H1 (cell line): ENCODE results near the gene USP30. TPM values are rescaled to one million over a fixed set of nuclear protein-coding genes. Genes with fewer than 3 reads are reported as not detected.
A peak's percentile ranks its signal among the peaks of the same experiment; 100 is the strongest.

Experiments
- CTCF ChIA-PET: fragments of 300-600 bp; sonication (Branson Sonifier 250); formaldehyde crosslinking; loops from one replicate; lab custom pipeline; 2021; ENCODE audit not compliant: partially characterized antibody; lab: Charles Lee
- POLR2A ChIA-PET: fragments of 300-600 bp; sonication (Branson Sonifier 250); formaldehyde crosslinking; loops from one replicate; lab custom pipeline; 2021; ENCODE audit warnings: inconsistent platforms; ENCODE audit not compliant: partially characterized antibody; lab: Charles Lee
- DNase-seq, 2 experiments: peaks; one replicate each; pipeline versions ENCODE4 v3.0.0 to v3.0.0-alpha.2; 2010 to 2022; ENCODE audit warnings: low spot score in 2 of 2, low read depth in 1 of 2, mixed read lengths in 1 of 2
- FAIRE-seq: peaks from 2 replicates; lab custom pipeline; 2011; peaks lifted over from hg19 to GRCh38; lab: Jason Lieb, UNC
- H2AFZ ChIP-seq: 2 replicates; pipeline ENCODE4 v1.8.1; 2012; ENCODE audit warnings: low read length, inconsistent platforms
- H2AK5ac ChIP-seq: 2 replicates; pipeline ENCODE4 v1.6.1; 2013; ENCODE audit warnings: low read depth, low read length
- H2BK120ac ChIP-seq: replicated peaks from 2 replicates; pipeline ENCODE3; 2013; ENCODE audit warnings: low read depth, low read length, inconsistent platforms
- H2BK12ac ChIP-seq: 2 replicates; pipeline ENCODE4 v1.6.1; 2013; ENCODE audit warnings: low read depth, low read length
- H2BK15ac ChIP-seq: 2 replicates; pipeline ENCODE4 v1.6.1; 2013; ENCODE audit warnings: low read length
- H2BK20ac ChIP-seq: 2 replicates; pipeline ENCODE4 v1.6.1; 2013; ENCODE audit warnings: low read length
- H2BK5ac ChIP-seq: 2 replicates; pipeline ENCODE4 v1.6.1; 2013; ENCODE audit warnings: low read depth, low read length
- H3K14ac ChIP-seq: 2 replicates; pipeline ENCODE4 v1.6.1; 2013; ENCODE audit warnings: inconsistent platforms; ENCODE audit not compliant: insufficient read length
- H3K18ac ChIP-seq: 2 replicates; pipeline ENCODE4 v1.6.1; 2013; ENCODE audit warnings: low read length; ENCODE audit errors: extremely low read depth
- H3K23ac ChIP-seq: 2 replicates; pipeline ENCODE4 v1.6.1; 2013; ENCODE audit warnings: inconsistent platforms; ENCODE audit not compliant: insufficient read length
- H3K23me2 ChIP-seq: 2 replicates; pipeline ENCODE4 v1.6.1; 2013; ENCODE audit warnings: low read depth, low read length
- H3K27ac ChIP-seq: 2 replicates; pipeline ENCODE4 v1.6.1; 2011; ENCODE audit warnings: low read depth, low read length, inconsistent platforms
- H3K27me3 ChIP-seq, 4 experiments: replicated peaks in 1 of 4; 1 replicate in 1 of 4; 2 replicates in 3 of 4; pipeline versions ENCODE4 v1.6.1 to v1.8.1; 2011 to 2013; ENCODE audit warnings: low read length in 3 of 4, mild to moderate bottlenecking in 3 of 4, inconsistent platforms in 2 of 4, mixed read lengths in 2 of 4, moderate library complexity in 1 of 4; ENCODE audit not compliant: control insufficient read depth in 3 of 4, insufficient read depth in 3 of 4; ENCODE audit errors: extremely low read depth in 1 of 4
- H3K36me3 ChIP-seq, 4 experiments: 2 replicates each; pipeline versions ENCODE4 v1.6.1 to v1.8.1; 2011 to 2013; ENCODE audit warnings: mild to moderate bottlenecking in 4 of 4, low read length in 3 of 4, moderate library complexity in 2 of 4, control low read depth in 1 of 4, inconsistent platforms in 1 of 4; ENCODE audit not compliant: insufficient read depth in 4 of 4, control insufficient read depth in 2 of 4
- H3K4ac ChIP-seq: replicated peaks from 2 replicates; pipeline ENCODE3; 2013; ENCODE audit warnings: low read length, low read depth, mixed read lengths, inconsistent platforms; ENCODE audit not compliant: insufficient read length
- H3K4me1 ChIP-seq, 4 experiments: replicated peaks in 1 of 4; 1 replicate in 1 of 4; 2 replicates in 3 of 4; pipeline versions ENCODE4 v1.6.1 to v1.8.1; 2011 to 2013; ENCODE audit warnings: low read length in 3 of 4, inconsistent platforms in 2 of 4, mixed read lengths in 1 of 4; ENCODE audit not compliant: insufficient read depth in 4 of 4, control insufficient read depth in 3 of 4
- H3K4me2 ChIP-seq, 2 experiments: 2 replicates each; pipeline versions ENCODE4 v1.6.1 to v1.8.1; 2011 to 2013; ENCODE audit warnings: low read depth in 2 of 2, low read length in 2 of 2, control low read depth in 1 of 2, inconsistent platforms in 1 of 2, mild to moderate bottlenecking in 1 of 2; ENCODE audit not compliant: insufficient read depth in 1 of 2
- H3K4me3 ChIP-seq, 4 experiments: fragments of 200-600, 300-600 bp in 1 of 4; sonication (generic), shearing (Covaris generic), sonication (Bioruptor Twin) in 1 of 4; 2 replicates each; pipeline versions ENCODE4 v1.5.1 to v1.8.1; 2011 to 2016; ENCODE audit warnings: low read length in 4 of 4, low read depth in 3 of 4, control low read depth in 2 of 4, inconsistent platforms in 2 of 4, mild to moderate bottlenecking in 2 of 4, mixed read lengths in 1 of 4, moderate library complexity in 1 of 4; ENCODE audit not compliant: insufficient read depth in 2 of 4; ENCODE audit errors: extremely low read depth in 1 of 4
- H3K56ac ChIP-seq: replicated peaks from 2 replicates; pipeline ENCODE3; 2013; ENCODE audit warnings: low read depth, mild to moderate bottlenecking, mixed read lengths, low read length, inconsistent platforms; ENCODE audit not compliant: insufficient read length
- H3K79me1 ChIP-seq: 2 replicates; pipeline ENCODE4 v1.6.1; 2013; ENCODE audit warnings: low read depth, low read length, control low read depth
- H3K79me2 ChIP-seq, 2 experiments: 2 replicates each; pipeline versions ENCODE4 v1.6.1 to v1.8.1; 2012 to 2013; ENCODE audit warnings: low read length in 2 of 2, mild to moderate bottlenecking in 2 of 2, inconsistent platforms in 1 of 2; ENCODE audit not compliant: insufficient read depth in 2 of 2, control insufficient read depth in 1 of 2
- H3K9ac ChIP-seq, 4 experiments: replicated peaks in 1 of 4; 1 replicate in 1 of 4; 2 replicates in 3 of 4; pipeline versions ENCODE4 v1.6.1 to v1.8.1; 2011 to 2013; ENCODE audit warnings: low read depth in 3 of 4, low read length in 3 of 4, control low read depth in 2 of 4, mild to moderate bottlenecking in 2 of 4, moderate library complexity in 2 of 4, inconsistent platforms in 1 of 4; ENCODE audit errors: extremely low read depth in 1 of 4
- H3K9me3 ChIP-seq, 2 experiments: 2 replicates each; pipeline versions ENCODE4 v1.6.1 to v1.8.1; 2012 to 2013; ENCODE audit warnings: mild to moderate bottlenecking in 2 of 2, moderate library complexity in 2 of 2, control low read depth in 1 of 2, inconsistent platforms in 1 of 2, low read depth in 1 of 2, low read length in 1 of 2, mixed read lengths in 1 of 2; ENCODE audit not compliant: insufficient read depth in 2 of 2
- H4K20me1 ChIP-seq, 2 experiments: replicated peaks in 1 of 2; 2 replicates each; pipeline versions ENCODE3 to v1.8.1; 2011 to 2013; ENCODE audit warnings: inconsistent platforms in 2 of 2, low read length in 2 of 2, mild to moderate bottlenecking in 1 of 2; ENCODE audit not compliant: insufficient read depth in 2 of 2, control insufficient read depth in 1 of 2
- H4K5ac ChIP-seq: 2 replicates; pipeline ENCODE4 v1.6.1; 2013; ENCODE audit warnings: low read length, low read depth, mixed read lengths, inconsistent platforms; ENCODE audit not compliant: insufficient read length
- H4K8ac ChIP-seq: 2 replicates; pipeline ENCODE4 v1.8.0; 2013; ENCODE audit warnings: mild to moderate bottlenecking, moderate library complexity, low read length, inconsistent platforms; ENCODE audit not compliant: insufficient read depth; ENCODE audit errors: extremely low read depth
- H4K91ac ChIP-seq: replicated peaks from 2 replicates; pipeline ENCODE3; 2013; ENCODE audit warnings: low read length, mixed read lengths, inconsistent platforms; ENCODE audit not compliant: insufficient read length
- BACH1 ChIP-seq: IDR thresholded peaks from 2 replicates; pipeline ENCODE4 v1.6.1; 2012; ENCODE audit warnings: low read length, improper control_type of control experiment
- CHD1 ChIP-seq: IDR thresholded peaks from 2 replicates; pipeline ENCODE4 v1.6.1; 2012; ENCODE audit warnings: low read depth, low read length, improper control_type of control experiment
- KDM1A ChIP-seq: fragments of 200-600, 300-600 bp; sonication (generic); IDR thresholded peaks from 2 replicates; pipeline ENCODE4 v1.7.1; 2016; ENCODE audit warnings: mild to moderate bottlenecking, low read length, borderline replicate concordance
- MAX ChIP-seq: IDR thresholded peaks from 2 replicates; pipeline ENCODE4 v1.6.1; 2012; ENCODE audit warnings: inconsistent platforms
- RNF2 ChIP-seq: fragments of 200-900, 300-1000 bp; sonication (generic); IDR thresholded peaks from 2 replicates; pipeline ENCODE4 v1.7.1; 2016; ENCODE audit warnings: borderline replicate concordance, low read depth, mild to moderate bottlenecking, antibody characterized with exemption, low read length; ENCODE audit not compliant: poor library complexity, severe bottlenecking; ENCODE audit errors: missing control alignments
- SP4 ChIP-seq: IDR thresholded peaks from 2 replicates; pipeline ENCODE4 v1.6.1; 2012; ENCODE audit warnings: low read length, inconsistent platforms
- TAF7 ChIP-seq: optimal IDR thresholded peaks from 2 replicates; pipeline ENCODE3; 2011; ENCODE audit warnings: low read depth, mild to moderate bottlenecking, inconsistent platforms, low read length, moderate library complexity, borderline replicate concordance
- TEAD4 ChIP-seq: IDR thresholded peaks from 2 replicates; pipeline ENCODE4 v1.6.1; 2012; ENCODE audit warnings: low read depth, low read length, inconsistent platforms, mixed read lengths
- WGBS, 2 experiments: shearing (Covaris generic) in 1 of 2; methylation state at CpG; one replicate each; pipeline versions ENCODE4 v1.1.6 to v1.1.7; 2013 to 2015; ENCODE audit warnings: low lambda C conversion rate in 2 of 2, mixed read lengths in 2 of 2, inconsistent platforms in 1 of 2, low coverage in 1 of 2, missing lambda C conversion rate in 1 of 2; ENCODE audit not compliant: insufficient replicate concordance in 2 of 2, insufficient coverage in 1 of 2, insufficient read length in 1 of 2; ENCODE audit errors: extremely low coverage in 1 of 2, missing lambda C conversion rate in 1 of 2; 5-methylcytosine and 5-hydroxymethylcytosine counted together
- polyA plus RNA-seq, 7 experiments: library from polyadenylated mRNA; depleted of rRNA in 3 of 7; stranded (reverse) in 5 of 7; unstranded in 2 of 7; fragments of >200 nt in 5 of 7; fragments of 200-250 nt in 2 of 7; gene quantifications; 1 replicate in 5 of 7; 2 replicates in 1 of 7; 4 replicates in 1 of 7; pipeline versions ENCODE4 v1.2.1 to v1.2.3, GENCODE V29; 2011 to 2013; ENCODE audit warnings: missing spikeins in 2 of 7, mixed read lengths in 2 of 7
- total RNA-seq: library from RNA; stranded (reverse); fragmentation: NEBNext Ultra II Directional; extraction: Animal tissue kit (Norgen Biotek cat#: 25700); gene quantifications from 2 replicates; pipeline ENCODE4 v1.2.1, GENCODE V29; 2021
- TF ChIP-seq, protein P1 (sequence below), 3 experiments: IDR thresholded peaks; 1 replicate in 2 of 3; 2 replicates in 1 of 3; pipeline versions ENCODE4 v1.5.1 to v1.6.1; 2011; ENCODE audit warnings: low read length in 3 of 3, mild to moderate bottlenecking in 3 of 3, inconsistent platforms in 2 of 3, low read depth in 1 of 3, moderate library complexity in 1 of 3; ENCODE audit not compliant: insufficient read depth in 1 of 3; ENCODE audit errors: control extremely low read depth in 1 of 3

The USP30 gene
- total and polyA plus RNA-seq, 2 of the 8 experiments (the other 6 are each of a cell fraction or from before 2014, with no cell fraction given) = 7.0 to 12.2 TPM

DNA sequence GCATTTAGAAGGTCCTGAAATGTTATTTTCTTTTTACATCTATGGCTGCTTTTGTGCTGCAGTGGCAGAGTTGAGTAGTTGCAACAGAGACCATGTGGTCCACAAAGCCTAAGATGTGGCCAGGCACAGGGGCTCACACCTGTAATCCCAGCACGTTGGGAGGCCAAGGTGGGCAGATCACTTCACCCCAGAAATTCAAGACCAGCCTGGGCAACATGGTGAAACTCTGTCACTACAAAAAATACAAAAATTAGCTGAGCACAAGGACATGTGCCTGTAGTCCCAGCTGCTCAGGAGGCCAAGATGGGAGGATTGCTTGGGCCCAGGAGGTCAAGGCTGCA lies 13.4 kb downstream of the USP30 start:
- DNase-seq = peak in 1 of 2 experiments; percentile 20
- Histone ChIP-seq H2BK120ac (no peak overlapping the region), H2BK12ac (no peak overlapping the region), H3K79me1 (no peaks in the 10 kb centered on the region), H3K27ac (no peak overlapping the region), H3K79me2 (no peaks in the 10 kb centered on the region), H2BK20ac (no peak overlapping the region), H4K5ac (no peak overlapping the region), H3K4me1 (peaks cover 0 to 11% (median 4%) of the 10 kb centered on the region in 4 experiments; a peak in 3 of 7 replicates), H3K9ac (no peak overlapping the region), H3K56ac (no peak overlapping the region), H3K27me3 (no peaks in the 10 kb centered on the region), H2BK5ac (no peak overlapping the region), H3K9me3 (no peaks in the 10 kb centered on the region), H4K91ac (no peak overlapping the region), H2AK5ac (no peak overlapping the region), H3K18ac (no peak overlapping the region), H4K8ac (no peak overlapping the region), H2BK15ac (no peak overlapping the region), H3K23me2 (peaks cover 4% of the 10 kb centered on the region; the same call in 1 of the 2 replicates), H3K4ac (no peak overlapping the region), H3K4me3 (no peak overlapping the region), H4K20me1 (no peaks in the 10 kb centered on the region), H2AFZ (no peak overlapping the region), H3K36me3 (no peaks in the 10 kb centered on the region), H3K14ac (no peak overlapping the region), H3K4me2 (no peak overlapping the region), H3K23ac (no peak overlapping the region)
- POLR2A ChIA-PET = no interaction called here
- 87% methylated on average over 1 of the region's 1 CpG; no CpG with 5 or more reads in 1 of the 2 experiments for WGBS, 2 experiments
- FAIRE-seq = no peak
- CTCF ChIA-PET = no interaction called here
- TF ChIP-seq SP4 (no peak), CHD1 (no peak), TAF7 (no peak), KDM1A (no peak), BACH1 (no peak), TEAD4 (no peak), RNF2 (no peak), MAX (no peak)
- TF ChIP-seq, protein P1, sequence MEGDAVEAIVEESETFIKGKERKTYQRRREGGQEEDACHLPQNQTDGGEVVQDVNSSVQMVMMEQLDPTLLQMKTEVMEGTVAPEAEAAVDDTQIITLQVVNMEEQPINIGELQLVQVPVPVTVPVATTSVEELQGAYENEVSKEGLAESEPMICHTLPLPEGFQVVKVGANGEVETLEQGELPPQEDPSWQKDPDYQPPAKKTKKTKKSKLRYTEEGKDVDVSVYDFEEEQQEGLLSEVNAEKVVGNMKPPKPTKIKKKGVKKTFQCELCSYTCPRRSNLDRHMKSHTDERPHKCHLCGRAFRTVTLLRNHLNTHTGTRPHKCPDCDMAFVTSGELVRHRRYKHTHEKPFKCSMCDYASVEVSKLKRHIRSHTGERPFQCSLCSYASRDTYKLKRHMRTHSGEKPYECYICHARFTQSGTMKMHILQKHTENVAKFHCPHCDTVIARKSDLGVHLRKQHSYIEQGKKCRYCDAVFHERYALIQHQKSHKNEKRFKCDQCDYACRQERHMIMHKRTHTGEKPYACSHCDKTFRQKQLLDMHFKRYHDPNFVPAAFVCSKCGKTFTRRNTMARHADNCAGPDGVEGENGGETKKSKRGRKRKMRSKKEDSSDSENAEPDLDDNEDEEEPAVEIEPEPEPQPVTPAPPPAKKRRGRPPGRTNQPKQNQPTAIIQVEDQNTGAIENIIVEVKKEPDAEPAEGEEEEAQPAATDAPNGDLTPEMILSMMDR (IDR thresholded peaks at IDR 0.05; ENCODE audit: control extremely low read depth in 1 of 3, insufficient read depth in 1 of 3, low read depth in 1 of 3, low read length in 3 of 3) = no peak
